Measurements from ENCODE around the gene TCFL5.
"Not testable (repeated sequence)": the region's sequence is repeated elsewhere in the genome, so short reads cannot be mapped to it uniquely, and the experiment has no call there.

Gene TCFL5

GRCh38 chr20:62858058-62858830 lies 3.4 kb downstream of the TCFL5 start:
- no peak for DNase-seq (ENCODE audit: extremely low read depth in 1 of 2, low read depth in 1 of 2)

DNA sequence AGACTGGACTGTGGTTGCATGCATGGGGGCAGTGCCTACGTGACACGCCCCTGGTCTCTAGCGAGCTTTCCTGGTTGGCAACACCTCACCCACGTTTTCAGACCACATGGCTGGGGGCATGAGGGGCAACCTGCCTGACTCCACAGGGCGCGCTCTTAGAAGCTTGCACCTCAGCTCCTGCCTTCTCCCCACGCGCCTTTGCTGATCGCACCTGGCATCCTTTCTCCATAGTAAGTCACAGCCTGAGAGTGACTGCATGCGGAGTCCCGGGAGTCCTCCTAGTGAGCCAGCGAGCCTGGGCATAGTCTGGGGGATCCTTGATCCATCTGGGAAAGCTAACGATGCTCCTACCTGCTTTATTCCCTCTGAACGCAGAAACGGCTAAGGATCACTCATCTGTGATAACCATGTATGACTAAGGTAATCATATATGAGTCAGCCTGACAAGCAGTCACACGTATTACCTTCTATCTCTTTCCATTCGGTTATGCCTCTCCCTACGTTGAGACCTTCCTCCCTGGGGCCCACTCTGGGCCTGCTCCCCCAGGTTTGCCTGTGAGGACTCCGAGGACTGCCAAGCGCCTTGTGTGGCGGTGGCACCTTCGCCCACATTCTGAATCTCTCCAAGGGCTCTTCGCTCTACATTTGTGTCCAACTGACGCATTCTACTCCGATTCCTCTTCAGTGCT lies 4.5 kb downstream of the TCFL5 start:
- no peak for DNase-seq (ENCODE audit: extremely low read depth in 1 of 2, low read depth in 1 of 2)

DNA sequence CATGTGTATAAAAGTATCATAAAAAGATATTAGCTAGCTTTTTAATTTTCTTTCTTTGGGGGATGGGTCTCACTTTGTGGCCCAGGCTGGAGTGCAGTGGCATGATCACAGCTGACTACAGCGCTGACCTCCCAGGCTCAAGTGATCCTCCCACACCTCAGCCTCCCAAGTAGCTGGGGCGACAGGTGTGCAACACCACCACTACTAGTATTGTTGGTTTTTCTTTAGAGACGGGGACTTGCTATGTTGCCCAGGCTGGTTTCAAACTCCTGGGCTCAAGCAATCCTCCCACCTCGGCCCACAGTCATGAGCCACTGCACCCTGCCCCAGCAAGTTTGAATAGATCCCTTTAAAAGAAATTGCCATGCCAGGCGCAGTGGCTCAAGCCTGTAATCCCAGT lies 6.5 kb downstream of the TCFL5 start:
- DNase-seq (ENCODE audit: extremely low read depth in 1 of 2, low read depth in 1 of 2) = no peak

DNA sequence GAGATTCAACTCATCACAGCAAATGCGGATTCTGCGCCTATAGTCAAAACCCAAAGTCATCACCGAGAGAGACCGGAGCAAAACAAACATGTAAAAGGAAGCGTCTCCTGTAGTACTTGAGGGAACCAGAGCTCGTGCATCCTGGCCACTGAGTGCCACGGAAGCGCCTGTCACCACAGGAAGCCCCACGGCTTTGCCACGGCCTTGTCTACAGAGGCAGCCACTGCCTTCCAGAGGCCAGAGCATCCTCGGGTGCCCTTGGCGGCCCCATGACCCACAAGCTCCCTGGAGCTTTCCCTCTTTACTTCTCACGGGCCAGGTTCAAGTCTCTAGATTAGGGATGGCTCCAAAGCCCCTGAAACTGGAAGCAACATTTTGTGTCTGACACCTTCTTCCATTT lies 7.5 kb downstream of the TCFL5 start:
- no peak for DNase-seq (ENCODE audit: extremely low read depth in 1 of 2, low read depth in 1 of 2)

DNA sequence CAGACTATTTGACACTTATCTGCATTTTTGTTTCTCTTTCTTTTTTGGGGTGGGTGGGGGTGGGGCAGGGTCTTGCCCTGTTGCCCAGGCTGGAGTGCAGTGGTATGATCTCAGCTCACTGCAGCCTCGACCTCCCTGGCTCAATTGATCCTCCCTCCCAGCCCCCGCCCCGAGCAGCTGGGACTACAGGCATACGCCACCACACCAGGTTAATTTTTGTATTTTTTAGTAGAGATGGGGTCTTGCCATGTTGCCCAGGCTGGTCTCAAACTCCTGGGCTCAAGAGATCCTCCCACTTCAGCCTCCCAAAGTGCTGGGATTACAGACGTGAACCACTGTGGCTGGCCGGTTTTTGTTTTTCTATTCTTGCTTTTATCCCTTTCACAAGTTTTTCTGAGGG lies 8.3 kb downstream of the TCFL5 start:
- not testable (repeated sequence) for DNase-seq (ENCODE audit: extremely low read depth in 1 of 2, low read depth in 1 of 2)

DNA sequence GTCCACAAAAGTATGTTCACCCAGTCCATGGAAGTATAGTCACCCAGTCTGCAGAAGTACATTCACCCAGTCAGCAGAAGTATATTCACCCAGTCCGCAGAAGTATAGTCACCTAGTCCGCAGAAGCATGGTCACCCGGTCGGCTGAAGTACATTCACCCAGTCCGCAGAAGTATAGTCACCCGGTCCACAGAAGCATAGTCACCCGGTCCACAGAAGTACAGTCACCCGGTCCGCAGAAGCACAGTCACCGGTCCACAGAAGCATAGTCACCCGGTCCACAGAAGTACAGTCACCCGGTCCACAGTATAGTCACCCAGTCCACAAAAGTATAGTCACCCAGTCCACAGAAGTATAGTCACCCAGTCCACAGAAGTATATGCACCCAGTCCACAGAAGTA lies 8.8 kb downstream of the TCFL5 start:
- no peak for DNase-seq (ENCODE audit: extremely low read depth in 1 of 2, low read depth in 1 of 2)

GRCh38 chr20:62852196-62852595 lies 9.4 kb downstream of the TCFL5 start:
- no peak for DNase-seq (ENCODE audit: extremely low read depth in 1 of 2, low read depth in 1 of 2)

DNA sequence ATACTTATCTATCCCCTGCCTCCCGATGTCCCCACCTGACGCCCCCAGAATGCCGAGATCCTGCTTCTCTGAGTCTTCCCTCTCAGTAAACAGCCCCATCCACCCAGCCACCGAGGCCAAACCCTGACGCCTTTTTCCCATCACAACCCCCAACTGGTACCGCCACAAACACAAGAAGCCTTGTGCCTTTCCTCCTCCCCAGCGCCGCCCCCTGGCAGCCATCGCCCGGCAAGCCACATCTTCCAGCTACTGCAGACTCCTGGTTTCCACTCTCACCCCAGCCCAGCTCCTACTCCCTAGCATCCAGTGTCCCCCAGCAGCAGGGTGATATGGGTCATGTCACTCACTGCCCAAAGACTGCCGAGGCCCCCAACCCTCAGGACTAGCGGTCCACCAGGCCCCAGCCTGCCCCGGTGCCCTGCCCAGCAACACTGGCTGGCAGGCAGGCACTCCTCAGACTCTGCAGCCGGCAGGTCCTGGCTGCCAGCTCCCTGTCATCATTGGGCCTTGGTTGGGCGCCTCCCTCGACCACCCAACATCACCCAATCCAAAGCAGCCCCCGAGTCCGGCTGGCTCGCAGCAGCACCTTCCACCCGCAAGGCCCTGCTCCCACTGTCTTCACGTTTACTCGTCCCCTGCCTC lies 11.2 kb downstream of the TCFL5 start:
- no peak for DNase-seq (ENCODE audit: extremely low read depth in 1 of 2, low read depth in 1 of 2)

DNA sequence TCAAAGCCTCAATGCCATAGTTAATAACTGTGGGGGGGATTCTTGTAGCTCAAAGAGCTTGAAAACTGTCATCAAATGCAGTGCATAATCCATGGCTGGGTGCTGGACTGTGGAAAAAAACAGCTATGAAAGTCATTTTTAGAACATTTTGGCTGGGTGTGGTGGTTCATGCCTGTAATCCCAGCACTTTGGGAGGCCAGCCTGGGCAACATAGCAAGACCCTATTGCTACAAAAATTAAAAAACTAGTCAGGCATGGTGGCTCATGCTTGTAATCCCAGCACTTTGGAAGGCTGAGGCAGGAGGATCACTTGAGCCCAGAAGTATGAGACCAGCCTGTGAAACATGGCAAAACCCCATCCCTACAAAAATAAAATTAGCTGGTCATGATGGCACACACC lies 12.2 kb downstream of the TCFL5 start:
- DNase-seq (ENCODE audit: extremely low read depth in 1 of 2, low read depth in 1 of 2) = no peak

- not testable (repeated sequence) for DNase-seq (ENCODE audit: extremely low read depth in 1 of 2, low read depth in 1 of 2)
Observed at GRCh38 chr20:62848917-62849316, 12.7 kb downstream of the TCFL5 start.

GRCh38 chr20:62846166-62846890 lies 15.3 kb downstream of the TCFL5 start:
- DNase-seq (ENCODE audit: extremely low read depth in 1 of 2, low read depth in 1 of 2) = no peak

GRCh38 chr20:62845416-62846160 lies 16.0 kb downstream of the TCFL5 start:
- DNase-seq (ENCODE audit: extremely low read depth in 1 of 2, low read depth in 1 of 2) = no peak

GRCh38 chr20:62844182-62844581 lies 17.4 kb downstream of the TCFL5 start:
- no peak for DNase-seq (ENCODE audit: extremely low read depth in 1 of 2, low read depth in 1 of 2)

- DNase-seq (ENCODE audit: extremely low read depth in 1 of 2, low read depth in 1 of 2) = no peak
Observed at GRCh38 chr20:62843656-62844055, 18.0 kb downstream of the TCFL5 start.

- no peak for DNase-seq (ENCODE audit: extremely low read depth in 1 of 2, low read depth in 1 of 2)
Observed at GRCh38 chr20:62841705-62842212, 19.9 kb downstream of the TCFL5 start.

DNA sequence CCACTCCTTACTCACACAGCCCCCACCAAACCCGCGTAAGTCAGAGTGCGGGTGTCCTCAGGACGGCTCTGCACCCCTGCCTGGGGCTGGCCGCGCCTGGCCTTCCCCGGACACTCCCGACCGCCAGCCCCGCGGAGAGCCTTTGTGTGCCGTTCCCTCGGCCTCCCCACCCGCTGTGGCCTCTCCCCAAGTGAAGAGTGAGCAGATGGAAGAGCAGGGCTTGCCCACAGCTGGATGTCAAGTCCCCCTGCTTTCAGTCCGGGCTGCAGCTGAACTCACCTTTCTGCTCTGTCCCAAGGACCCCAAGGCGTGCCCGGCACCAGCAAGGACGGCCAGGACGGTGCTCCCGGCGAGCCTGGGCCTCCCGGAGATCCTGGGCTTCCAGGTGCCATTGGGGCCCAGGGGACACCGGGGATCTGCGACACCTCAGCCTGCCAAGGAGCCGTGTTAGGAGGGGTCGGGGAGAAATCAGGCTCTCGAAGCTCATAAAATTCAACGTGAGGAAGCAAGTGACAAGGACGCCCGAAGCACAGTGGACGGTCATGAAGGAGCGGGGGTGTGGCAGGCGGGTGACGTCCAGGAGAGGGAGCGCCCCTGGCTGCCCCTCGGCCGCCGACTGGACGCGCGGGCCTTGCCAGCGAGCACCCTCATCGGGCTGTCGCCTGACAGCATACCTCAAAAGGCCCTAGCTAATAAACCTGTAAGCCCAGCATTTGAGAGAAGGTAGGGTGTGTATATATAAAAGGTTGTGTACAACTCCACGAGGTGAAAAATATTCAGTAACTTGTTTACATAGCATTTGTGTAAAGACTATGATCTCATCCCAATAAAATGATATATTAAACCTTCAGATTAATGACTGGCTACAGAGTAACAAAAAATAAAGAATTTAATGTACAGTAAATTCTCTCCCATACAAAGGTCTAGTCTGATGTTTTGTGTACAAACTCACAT lies 21.1 kb downstream of the TCFL5 start:
- DNase-seq (ENCODE audit: extremely low read depth in 1 of 2, low read depth in 1 of 2) = no peak

GRCh38 chr20:62839816-62840215 lies 21.8 kb downstream of the TCFL5 start:
- DNase-seq (ENCODE audit: extremely low read depth in 1 of 2, low read depth in 1 of 2) = no peak

DNA sequence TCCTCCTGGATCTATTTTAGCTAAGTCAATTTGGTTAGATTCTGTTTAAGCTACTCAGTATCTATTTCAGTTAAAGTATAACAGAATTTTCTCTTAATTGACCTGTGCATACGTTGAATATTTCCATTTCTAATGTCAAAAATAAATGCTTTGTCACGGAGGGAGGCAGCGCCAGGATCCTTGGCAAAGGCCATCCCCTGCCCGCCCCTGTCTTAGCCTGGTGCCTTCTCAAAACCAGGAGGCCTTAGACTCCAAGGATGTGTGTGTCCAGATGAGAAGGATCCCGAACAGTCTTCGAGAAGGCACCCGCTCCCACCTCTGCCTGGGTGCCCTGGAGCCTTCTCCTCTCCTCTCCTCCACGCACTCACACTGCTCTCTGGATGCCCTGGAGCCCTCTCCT lies 22.4 kb downstream of the TCFL5 start:
- DNase-seq (ENCODE audit: extremely low read depth in 1 of 2, low read depth in 1 of 2) = no peak

- DNase-seq (ENCODE audit: extremely low read depth in 1 of 2, low read depth in 1 of 2) = no peak
Observed at GRCh38 chr20:62838128-62838891, 23.3 kb downstream of the TCFL5 start.

Data from stimulated activated CD8-positive, alpha-beta memory T cell treated with anti-CD3 and anti-CD28 coated beads, Interleukin-7, amount 100 ng/mL, for 48 hours (primary cell).